ENCODE data around the gene DPF1.
"Not testable (repeated sequence)": the region's sequence is repeated elsewhere in the genome, so short reads cannot be mapped to it uniquely, and the experiment has no call there.

DPF1 gene

DNA sequence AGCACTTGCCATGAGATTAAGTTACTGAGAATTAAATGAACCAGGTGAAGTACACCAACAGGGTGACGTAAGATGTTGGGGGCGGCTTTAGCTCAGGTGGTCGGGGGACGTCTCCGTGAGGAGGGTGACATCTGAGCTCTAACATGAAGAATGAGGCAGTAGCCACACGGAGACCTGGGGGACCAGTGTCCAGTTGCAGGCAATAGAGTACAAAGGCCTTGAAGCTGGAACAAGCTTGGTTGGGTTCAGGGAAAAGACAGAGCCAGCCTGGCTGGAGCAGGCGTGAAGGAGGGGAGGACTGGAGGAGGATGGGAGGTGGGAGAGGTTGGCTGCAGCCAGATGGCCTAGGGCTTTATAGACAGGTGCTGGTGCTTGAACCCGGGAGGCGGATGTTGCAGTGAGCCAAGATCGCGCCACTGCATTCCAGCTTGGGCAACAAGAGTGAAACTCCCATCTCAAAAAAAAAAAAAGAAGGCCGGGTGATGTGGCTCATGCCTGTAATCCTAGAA lies 42.0 kb upstream of the DPF1 start:
- TF ChIP-seq, protein P1, sequence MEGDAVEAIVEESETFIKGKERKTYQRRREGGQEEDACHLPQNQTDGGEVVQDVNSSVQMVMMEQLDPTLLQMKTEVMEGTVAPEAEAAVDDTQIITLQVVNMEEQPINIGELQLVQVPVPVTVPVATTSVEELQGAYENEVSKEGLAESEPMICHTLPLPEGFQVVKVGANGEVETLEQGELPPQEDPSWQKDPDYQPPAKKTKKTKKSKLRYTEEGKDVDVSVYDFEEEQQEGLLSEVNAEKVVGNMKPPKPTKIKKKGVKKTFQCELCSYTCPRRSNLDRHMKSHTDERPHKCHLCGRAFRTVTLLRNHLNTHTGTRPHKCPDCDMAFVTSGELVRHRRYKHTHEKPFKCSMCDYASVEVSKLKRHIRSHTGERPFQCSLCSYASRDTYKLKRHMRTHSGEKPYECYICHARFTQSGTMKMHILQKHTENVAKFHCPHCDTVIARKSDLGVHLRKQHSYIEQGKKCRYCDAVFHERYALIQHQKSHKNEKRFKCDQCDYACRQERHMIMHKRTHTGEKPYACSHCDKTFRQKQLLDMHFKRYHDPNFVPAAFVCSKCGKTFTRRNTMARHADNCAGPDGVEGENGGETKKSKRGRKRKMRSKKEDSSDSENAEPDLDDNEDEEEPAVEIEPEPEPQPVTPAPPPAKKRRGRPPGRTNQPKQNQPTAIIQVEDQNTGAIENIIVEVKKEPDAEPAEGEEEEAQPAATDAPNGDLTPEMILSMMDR (conservative IDR thresholded peaks at IDR 0.05; ENCODE audit: low read length) = no peak
- no peak for DNase-seq (ENCODE audit: low read depth)
- no peak overlapping the region for H3K4me3 ChIP-seq (ENCODE audit: low read length)

DNA sequence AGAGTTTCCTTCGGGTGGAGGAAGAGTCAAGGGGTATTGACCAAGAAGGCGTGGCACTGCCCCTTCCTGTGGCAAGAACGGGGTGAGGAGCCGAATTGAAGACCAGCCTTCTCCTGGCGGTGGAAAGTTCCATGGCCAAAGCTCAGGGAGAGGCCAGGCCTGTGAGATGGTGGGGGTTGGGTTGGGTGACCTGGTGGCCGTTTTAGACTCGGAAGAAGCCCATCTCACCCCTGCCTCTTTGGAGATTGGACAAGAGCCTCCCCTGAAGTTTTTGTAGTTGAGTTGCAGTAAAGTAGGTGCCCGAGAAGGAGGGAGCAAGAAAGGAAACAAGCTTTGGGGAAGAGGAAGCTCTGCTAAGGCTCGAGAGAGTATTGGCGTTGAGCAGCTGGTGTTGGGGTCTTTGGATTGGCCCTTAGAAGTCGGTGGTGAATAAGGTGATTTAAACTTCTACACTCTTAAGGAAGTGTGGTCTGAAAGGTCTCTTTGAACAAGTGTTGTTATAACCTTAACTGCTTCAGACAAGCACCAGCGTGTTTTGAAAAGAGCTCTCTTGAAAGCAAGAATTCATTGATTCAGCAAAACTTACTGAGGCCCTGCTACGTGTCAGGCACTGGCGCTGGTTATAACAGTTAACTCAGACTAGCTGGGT lies 41.3 kb upstream of the DPF1 start:
- H3K4me3 ChIP-seq (ENCODE audit: low read length) = no peak overlapping the region
- TF ChIP-seq, protein P1 (conservative IDR thresholded peaks at IDR 0.05; ENCODE audit: low read length) = no peak
- no peak for DNase-seq (ENCODE audit: low read depth)

DNA sequence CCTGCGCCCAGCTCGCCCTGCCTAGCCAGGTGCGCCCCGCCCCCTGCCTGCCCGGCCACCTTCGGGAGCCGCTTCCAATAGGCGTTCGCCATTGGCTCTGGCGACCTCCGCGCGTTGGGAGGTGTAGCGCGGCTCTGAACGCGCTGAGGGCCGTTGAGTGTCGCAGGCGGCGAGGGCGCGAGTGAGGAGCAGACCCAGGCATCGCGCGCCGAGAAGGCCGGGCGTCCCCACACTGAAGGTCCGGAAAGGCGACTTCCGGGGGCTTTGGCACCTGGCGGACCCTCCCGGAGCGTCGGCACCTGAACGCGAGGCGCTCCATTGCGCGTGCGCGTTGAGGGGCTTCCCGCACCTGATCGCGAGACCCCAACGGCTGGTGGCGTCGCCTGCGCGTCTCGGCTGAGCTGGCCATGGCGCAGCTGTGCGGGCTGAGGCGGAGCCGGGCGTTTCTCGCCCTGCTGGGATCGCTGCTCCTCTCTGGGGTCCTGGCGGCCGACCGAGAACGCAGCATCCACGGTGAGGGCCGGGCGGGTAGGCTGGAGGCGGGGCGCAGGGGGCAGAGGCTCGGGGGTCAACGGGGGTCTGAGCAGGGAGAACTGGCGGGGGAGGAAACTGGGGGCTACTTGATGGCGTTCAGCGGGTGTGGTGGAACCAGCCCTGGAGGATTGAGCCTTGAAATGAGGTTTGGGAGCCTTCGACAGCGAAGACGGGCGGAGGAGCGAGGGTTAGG lies 40.6 kb upstream of the DPF1 start, which contains the start of gene SPINT2:
Gene SPINT2 (plus strand): TSS at position 88 of the 727 bp plus-strand sequence. CDS start 320 bp downstream, at position 408.
- no peak for DNase-seq (ENCODE audit: low read depth)
- peak within 1 kb of the TSS; percentile 47 for H3K4me3 ChIP-seq (ENCODE audit: low read length)
- TF ChIP-seq, protein P1 (conservative IDR thresholded peaks at IDR 0.05; ENCODE audit: low read length) = no peak

DNA sequence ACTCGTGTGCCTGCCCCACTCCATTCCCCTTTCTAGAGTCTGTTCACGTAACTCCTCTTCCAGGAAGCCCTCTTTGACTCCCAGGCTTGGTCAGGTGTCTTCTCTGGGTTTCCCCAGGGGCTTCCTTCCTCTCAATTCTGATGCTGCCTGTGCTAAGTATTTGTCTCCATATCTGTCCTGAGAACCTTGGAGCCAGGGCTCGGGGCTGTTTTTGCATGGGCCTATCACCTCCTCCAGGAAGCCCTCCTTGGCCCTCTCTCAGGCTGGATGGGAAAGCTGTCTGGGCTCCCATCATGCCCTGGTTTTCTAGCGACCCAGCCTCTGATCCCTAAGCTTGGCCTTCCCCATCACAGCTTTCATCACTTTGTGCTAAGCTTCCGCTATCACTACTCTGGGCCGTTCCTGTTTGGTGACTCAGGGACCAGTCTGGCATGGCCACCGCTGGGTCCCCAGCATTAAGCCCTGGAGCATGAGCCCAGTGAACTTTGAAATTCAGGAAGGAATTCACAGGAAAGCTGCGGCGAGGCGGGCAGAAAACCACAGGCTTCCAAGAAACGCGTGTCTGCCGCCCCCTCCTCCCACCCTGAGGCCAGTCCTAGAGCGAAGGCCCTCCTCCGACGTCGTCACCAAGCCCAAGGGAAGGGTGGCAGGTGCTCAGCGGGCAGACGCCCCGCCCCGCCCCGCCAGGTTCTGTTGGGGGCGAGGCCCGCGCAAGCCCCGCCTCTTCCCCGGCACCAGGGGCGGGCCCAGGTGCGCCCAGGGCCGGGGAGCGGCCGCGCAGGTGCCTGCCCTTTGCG lies 39.9 kb upstream of the DPF1 start:
- peak; percentile 81 for DNase-seq (ENCODE audit: low read depth)
- TF ChIP-seq, protein P1 (conservative IDR thresholded peaks at IDR 0.05; ENCODE audit: low read length) = no peak
- peak overlapping the region; percentile 47 for H3K4me3 ChIP-seq (ENCODE audit: low read length)

DNA sequence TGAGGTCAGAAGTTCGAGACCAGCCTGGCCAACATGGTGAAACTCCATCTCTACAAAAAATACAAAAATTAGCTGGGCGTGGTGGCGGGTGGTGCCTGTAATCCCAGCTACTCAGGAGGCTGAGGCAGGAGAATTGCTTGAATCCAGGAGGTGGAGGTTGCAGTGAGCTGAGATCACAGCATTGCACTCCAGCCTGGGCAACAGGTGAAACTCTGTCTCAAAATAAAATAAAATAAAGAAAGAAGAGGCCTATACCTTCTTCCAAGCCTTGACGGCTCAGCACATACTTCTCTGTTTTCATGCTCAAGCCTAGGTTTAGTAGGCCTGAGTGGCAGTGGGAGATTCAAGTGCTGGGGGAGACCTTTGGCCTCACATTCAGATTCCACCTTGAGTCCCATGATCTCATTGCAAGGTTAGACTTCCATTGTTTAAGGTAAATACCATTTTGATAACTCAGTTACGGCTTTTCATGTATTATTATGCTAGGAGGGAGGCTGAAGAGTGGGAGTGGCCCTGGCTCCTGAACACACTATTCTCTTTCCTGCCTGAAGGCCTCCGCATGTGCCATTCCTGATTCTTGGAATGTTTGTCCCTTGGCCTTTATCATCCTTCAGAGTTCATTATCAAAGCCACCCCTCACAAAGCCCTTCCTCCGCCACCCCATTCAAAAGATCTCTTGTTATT lies 38.7 kb upstream of the DPF1 start:
- H3K4me3 ChIP-seq (ENCODE audit: low read length) = no peak overlapping the region
- no peak for DNase-seq (ENCODE audit: low read depth)
- TF ChIP-seq, protein P1 (conservative IDR thresholded peaks at IDR 0.05; ENCODE audit: low read length) = no peak

DNA sequence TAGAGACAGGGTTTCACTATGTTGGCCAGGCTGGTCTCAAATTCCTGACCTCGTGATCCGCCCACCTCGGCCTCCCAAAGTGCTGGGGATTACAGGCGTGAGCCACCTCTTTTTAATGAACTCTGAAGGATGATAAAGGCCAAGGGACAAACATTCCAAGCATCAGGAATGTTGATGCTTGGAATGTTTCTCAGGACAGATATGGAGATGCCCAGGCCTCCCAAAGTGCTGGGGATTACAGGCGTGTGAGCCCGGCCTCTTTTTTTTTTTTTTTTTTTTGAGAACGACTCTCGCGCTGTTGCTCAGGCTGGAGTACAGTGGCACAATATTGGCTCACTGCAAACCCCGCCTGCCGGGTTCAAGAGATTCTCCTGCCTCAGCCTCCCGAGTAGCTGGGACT lies 37.9 kb upstream of the DPF1 start:
- not testable (repeated sequence) for DNase-seq (ENCODE audit: low read depth); H3K4me3 ChIP-seq (ENCODE audit: low read length)
